ENCODE results near the gene CD1D.
"Not testable (repeated sequence)": the region's sequence is repeated elsewhere in the genome, so short reads cannot be mapped to it uniquely, and the experiment has no call there.

CD1D gene

GRCh38 chr1:158180741-158181576, at the start of gene CD1D:
Gene CD1D (plus strand): TSS chr1:158180895. CDS start chr1:158181102, 207 bp downstream.
- no peak for DNase-seq (ENCODE audit: low read depth in 2 of 2)

DNA sequence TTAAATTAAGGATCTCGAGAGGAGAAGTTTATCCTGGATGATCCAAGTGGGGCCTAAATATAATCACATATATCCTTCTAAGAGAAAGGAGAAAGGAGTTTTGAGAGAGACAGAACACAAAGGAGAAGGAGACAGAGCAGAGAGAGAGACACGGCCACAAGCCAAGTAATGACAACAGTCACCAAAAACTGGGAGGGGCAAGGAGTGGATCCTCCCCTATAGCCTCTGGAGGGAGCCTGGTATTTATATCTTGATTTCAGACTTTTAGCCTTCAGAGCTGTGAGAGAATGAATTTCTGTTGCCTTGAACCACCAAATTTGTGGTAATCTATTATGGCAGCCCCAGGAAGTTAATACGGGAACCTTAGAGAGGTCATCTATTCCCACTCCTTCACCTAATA, 49.5 kb upstream of the CD1D start:
- no peak for DNase-seq (ENCODE audit: low read depth in 2 of 2)

GRCh38 chr1:158140764-158141192, 39.9 kb upstream of the CD1D start:
- DNase-seq (ENCODE audit: low read depth in 2 of 2), result no peak

DNA sequence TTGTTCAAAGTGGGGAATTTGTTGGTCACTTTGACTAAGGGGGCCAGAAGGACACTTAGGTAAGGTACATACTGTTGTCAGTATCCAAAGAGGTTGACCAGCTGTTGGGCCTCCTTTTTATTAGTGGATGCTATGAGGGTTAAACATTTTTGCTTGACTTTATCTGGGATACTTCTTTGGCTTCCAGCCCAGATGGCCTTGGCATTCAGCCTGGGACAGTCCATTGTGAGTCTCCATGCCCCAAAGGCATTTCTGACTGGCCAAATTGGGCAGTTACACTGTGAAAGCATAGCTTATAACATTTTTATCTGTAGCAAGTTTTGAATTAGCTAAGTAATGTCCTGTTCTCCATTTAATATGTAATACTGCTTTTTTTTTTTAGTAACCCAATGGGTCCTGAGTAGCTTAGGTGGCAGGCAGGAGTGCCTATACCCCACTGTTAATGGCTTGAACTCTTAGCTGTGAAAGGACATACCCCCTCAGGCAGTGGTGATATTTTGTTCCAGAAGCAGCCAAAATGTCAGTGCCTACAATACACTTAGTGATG, 35.4 kb upstream of the CD1D start:
- no peak for DNase-seq (ENCODE audit: low read depth in 2 of 2)

DNA sequence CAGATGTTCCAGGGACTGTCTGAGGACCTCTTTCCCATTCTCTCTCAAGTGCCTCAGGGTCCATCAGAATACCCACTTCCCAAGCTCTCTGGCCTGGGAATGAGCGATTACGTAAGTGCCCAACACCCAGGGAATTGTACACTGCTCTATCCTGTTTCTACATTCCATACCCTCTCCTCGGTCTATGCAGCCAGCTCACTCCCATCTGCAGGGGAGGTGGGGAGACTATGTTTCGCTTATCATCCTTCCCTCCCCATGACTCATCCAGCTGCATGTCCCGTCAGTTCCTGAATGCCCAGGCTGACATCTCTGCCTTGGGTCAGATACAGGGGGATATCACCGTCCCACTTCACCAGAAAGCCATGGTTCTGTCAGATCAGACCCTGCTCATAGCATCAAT, 34.5 kb upstream of the CD1D start:
- DNase-seq (ENCODE audit: low read depth in 2 of 2), result no peak

DNA sequence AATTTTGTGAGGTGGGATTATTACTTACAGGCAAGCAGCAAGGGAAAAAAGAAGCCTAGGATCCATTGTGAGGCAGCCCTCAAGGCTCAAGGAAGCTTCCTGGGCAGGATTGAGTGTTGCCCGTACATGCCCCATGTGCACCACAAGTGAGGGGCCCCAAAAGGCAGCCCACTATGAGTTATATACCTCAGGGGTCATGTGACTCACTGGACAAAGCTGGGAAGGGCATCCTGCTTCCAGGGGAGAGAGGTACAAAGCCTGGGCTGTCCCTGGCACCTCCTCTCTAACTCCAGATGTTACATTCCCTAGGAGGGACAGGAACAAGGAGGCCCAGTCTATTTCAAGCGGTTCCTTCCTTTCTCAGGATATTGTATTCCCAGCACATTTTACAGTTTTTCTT, 34.0 kb upstream of the CD1D start:
- no peak for DNase-seq (ENCODE audit: low read depth in 2 of 2)

DNA sequence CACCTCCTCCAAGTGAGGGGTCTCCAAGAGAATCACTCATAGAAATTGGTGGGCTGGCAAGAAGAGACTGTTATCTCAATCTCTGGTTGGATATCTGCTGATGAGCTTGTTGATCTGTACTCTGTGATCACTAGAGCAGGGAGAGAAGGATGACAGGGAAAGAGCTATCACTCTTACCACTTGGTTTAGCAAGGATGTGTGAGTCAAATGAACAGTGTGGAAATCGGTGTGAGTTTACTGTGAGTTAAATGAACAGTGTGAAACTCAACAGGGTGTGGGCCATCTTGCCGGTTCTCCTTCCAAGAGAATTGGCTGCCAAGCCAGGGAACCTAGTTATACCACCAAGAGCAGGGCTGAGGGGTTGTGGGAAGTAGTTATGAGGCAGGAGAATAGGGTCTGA, 33.3 kb upstream of the CD1D start:
- DNase-seq (ENCODE audit: low read depth in 2 of 2), result no peak

DNA sequence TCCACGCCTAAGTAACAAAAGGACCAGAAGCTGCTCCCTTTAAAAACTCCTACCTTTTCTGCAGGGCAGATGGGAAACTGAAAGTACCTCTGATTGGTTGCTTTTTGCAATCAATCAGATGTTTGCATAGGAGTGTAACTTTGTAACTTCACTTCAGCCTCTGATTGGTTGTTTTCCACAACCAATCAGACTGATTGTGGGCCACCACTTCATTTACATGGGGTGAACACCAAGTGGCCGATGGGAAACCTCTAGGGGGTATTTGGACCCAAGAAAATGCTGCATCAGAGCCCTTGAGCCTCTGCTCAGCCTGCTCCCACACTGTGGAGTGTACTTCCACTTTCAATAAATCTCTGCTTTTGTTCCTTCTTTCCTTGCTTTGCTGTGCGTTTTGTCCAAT, 32.8 kb upstream of the CD1D start:
- DNase-seq (ENCODE audit: low read depth in 2 of 2), result no peak

DNA sequence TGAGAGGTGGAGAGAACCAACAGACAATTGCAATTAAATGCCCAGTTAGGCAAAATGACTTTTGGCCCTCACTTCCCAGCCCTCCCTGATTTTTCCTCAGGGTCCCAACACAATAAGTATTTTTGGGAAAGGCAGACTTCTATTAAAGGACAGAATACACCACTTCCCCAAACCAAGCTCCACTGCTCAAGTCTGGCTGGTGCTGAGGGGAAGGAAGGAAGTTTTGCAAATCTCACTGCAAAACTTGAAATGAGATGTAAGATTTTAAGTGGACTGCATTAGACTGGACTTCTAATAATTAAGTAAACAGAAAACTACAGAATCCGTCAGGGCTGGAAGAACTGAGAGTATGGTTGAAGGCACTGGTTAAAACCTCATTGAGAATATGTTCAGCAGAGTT, 32.2 kb upstream of the CD1D start:
- no peak for DNase-seq (ENCODE audit: low read depth in 2 of 2)

- no peak for DNase-seq (ENCODE audit: low read depth in 2 of 2)
These were observed 31.5 kb upstream of the CD1D start for GRCh38 chr1:158149175-158149574.

GRCh38 chr1:158149577-158150269, 31.0 kb upstream of the CD1D start:
- peak; percentile 92 for DNase-seq (ENCODE audit: low read depth in 2 of 2)

DNA sequence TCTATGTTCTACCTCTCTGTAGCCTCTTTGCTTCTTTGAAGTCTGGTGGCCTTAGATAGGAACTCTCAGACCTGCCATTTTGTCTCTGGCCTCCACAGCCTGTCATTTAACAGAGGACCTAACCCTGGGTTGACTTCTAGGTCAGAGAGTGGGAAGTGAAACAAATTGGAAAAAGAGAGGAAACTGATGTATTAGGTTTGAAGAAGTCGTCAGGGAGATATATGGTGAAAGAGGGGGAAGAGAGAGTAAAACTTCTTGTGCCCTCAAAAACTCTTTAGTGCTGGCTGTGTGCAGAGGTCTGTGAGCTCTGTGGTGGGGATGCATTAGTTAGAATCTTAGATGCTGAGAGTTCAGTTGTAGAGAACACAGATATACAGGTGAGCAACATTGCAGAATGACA, 30.2 kb upstream of the CD1D start:
- no peak for DNase-seq (ENCODE audit: low read depth in 2 of 2)

GRCh38 chr1:158153179-158153578, 27.5 kb upstream of the CD1D start:
- DNase-seq (ENCODE audit: low read depth in 2 of 2), result no peak

DNA sequence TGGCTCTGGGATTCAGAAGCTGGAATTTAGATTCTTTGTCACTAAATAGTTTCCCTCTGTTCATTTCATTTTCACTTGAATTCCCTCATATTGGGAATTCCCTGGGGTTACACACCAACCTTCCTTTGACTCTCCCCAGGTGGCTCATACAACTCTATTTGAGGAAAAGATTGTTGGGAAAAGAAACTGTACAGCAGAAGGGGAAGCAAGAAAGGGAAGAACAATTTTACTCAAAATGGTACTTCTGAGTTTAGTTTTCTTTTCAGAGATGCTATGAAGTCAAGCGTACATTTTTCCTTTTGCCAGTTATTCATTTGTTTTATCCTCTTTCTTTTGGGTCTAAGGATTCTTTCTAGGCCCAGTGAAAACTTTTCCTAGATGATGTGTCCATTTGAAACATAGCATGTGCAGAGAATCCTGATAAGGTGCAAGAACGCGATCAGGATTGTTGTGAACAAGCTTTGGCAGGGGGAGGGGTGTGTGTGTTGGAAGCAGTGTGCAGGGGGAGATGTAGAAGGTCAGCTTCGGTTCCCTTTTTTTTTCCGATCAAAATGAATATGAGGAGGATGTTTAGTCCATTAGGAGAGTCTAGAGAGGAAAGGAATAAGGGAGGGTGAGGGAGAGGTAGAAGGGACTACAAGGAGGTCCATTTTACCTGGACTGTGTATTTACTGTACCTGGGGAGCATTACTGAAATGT, 26.8 kb upstream of the CD1D start:
- no peak for DNase-seq (ENCODE audit: low read depth in 2 of 2)

GRCh38 chr1:158154501-158154900, 26.2 kb upstream of the CD1D start:
- DNase-seq (ENCODE audit: low read depth in 2 of 2), result no peak

- DNase-seq (ENCODE audit: low read depth in 2 of 2), result no peak
These were observed 25.0 kb upstream of the CD1D start for GRCh38 chr1:158155673-158156072.

DNA sequence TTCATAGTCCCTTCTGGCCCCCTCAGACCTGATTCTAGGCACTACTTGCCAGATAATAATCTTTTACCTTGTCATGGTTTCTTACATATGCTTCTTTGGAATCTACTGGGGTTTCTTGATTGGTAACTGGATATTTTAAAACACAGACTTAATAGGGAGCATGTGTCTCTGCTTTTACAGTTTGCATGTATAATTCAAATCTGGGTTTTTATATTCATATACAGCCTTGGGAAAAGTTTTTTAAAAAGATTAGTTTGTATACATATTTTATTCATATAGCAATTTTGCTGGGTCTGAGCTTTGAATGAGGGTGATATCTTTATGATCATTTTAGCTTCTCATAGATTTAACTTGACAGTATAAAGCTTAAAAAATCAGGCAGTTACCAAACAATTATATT, 21.1 kb upstream of the CD1D start:
- DNase-seq (ENCODE audit: low read depth in 2 of 2), result no peak

DNA sequence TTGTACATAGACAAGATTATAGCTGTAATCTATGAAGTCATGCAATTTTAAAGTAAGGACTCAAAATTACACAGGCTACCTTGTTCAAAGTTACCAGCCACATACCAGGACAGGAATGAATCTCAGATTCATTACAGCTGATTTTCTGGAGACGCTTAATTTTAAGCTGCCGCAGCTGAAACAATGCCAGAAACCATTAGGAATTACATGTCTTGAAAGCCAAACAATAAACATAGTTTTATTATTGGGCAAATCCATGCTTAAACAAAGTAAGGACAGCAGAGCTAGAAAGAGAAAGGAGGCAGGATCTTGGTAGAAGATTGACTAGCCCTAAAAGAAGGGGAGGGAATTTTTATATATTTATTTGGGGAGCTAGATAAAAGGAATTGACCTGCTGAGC, 19.2 kb upstream of the CD1D start:
- no peak for DNase-seq (ENCODE audit: low read depth in 2 of 2)

GRCh38 chr1:158163000-158163947, 17.4 kb upstream of the CD1D start:
- DNase-seq (ENCODE audit: low read depth in 2 of 2), result no peak

GRCh38 chr1:158169105-158169504, 11.6 kb upstream of the CD1D start:
- no peak for DNase-seq (ENCODE audit: low read depth in 2 of 2)

DNA sequence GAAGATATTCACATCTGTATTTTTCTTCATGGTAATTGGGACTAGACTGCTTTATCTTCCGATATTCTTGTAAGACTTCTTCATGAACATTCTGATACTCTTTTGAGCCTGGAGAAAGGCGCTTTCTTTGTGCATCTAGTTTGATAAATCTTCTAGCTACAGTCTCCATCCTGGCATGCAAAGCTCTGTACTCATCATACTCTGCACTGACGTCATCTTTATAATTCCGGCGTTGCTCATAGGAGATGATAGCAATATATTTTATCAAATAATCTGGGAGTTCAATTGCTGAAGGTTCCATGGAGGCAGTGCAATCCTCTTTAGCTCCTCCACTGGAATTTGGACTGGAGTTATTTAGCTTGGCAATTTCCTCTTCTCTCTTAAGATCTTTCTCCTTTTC, 4.8 kb upstream of the CD1D start:
- DNase-seq (ENCODE audit: low read depth in 2 of 2), result not testable (repeated sequence)
